GM13976 (cell line): Measurements from ENCODE around the gene ABLIM1.

Experiments used
- DNase-seq: peaks from one replicate; pipeline ENCODE4 v3.0.0; 2012; ENCODE audit warnings: low spot score
- CTCF ChIP-seq: IDR thresholded peaks from 2 replicates; pipeline ENCODE4 v1.5.1; 2012; ENCODE audit warnings: borderline replicate concordance, mild to moderate bottlenecking; ENCODE audit not compliant: insufficient read depth; ENCODE audit errors: extremely low read depth, missing control alignments, control extremely low read depth
- in situ Hi-C: fragments of 300-500 bp; cut with MboI; formaldehyde crosslinking; loops from one replicate; pipeline ENCODE4 v1.12.0; 2022; ENCODE audit warnings: low sequenced_read_pairs, mixed read lengths, inconsistent platforms; ENCODE audit not compliant: unreplicated experiment

Gene ABLIM1

GRCh38 chr10:114515298-114515914 is 142.7 kb downstream of the ABLIM1 start:
- in situ Hi-C loops: no loop called here
- DNase-seq: no peak
- no peak for TF ChIP-seq CTCF

- in situ Hi-C loops: no loop called here
- TF ChIP-seq CTCF: no peak
- no peak for DNase-seq
Measured at GRCh38 chr10:114513381-114513792, 144.7 kb downstream of the ABLIM1 start.

GRCh38 chr10:114511881-114512280 is 146.2 kb downstream of the ABLIM1 start:
- no peak for TF ChIP-seq CTCF
- no peak for DNase-seq
- in situ Hi-C loops: no loop called here

GRCh38 chr10:114508376-114508775 is 149.7 kb downstream of the ABLIM1 start:
- in situ Hi-C loops: no loop called here
- no peak for TF ChIP-seq CTCF
- DNase-seq: no peak

GRCh38 chr10:114507449-114507848 is 150.6 kb downstream of the ABLIM1 start:
- DNase-seq: no peak
- in situ Hi-C loops: no loop called here
- TF ChIP-seq CTCF: no peak

GRCh38 chr10:114506871-114507385 is 151.1 kb downstream of the ABLIM1 start:
- TF ChIP-seq CTCF: no peak
- in situ Hi-C loops: no loop called here
- no peak for DNase-seq
